ENCODE measurements around the gene C14orf132. TPM values are rescaled to one million over a fixed set of nuclear protein-coding genes. Genes with fewer than 3 reads are reported as not detected.

The C14orf132 gene
- total and polyA plus RNA-seq, 9 of the 15 experiments (the other 6 are each of a cell fraction or from before 2014, with no cell fraction given): not detected

- TF ChIP-seq ZBTB33 (CRISPR knock-in tag; IDR thresholded peaks at IDR 0.05) (no peak), STAT5B (CRISPR knock-in tag; IDR thresholded peaks at IDR 0.05) (no peak), SNAPC5 (CRISPR knock-in tag; IDR thresholded peaks at IDR 0.05) (no peak), ZNF184 (CRISPR knock-in tag; IDR thresholded peaks at IDR 0.05) (no peak), U2AF2 (optimal IDR thresholded peaks at IDR 0.05; ENCODE audit: low read depth, low read length) (no peak), MLX (CRISPR knock-in tag; conservative IDR thresholded peaks at IDR 0.05) (no peak), ZNF707 (CRISPR knock-in tag; conservative IDR thresholded peaks at IDR 0.05) (no peak), BCLAF1 (IDR thresholded peaks at IDR 0.05; ENCODE audit: borderline replicate concordance in 1 of 2, control insufficient read depth in 1 of 2, low read depth in 2 of 2, low read length in 1 of 2) (no peak), PRDM10 (IDR thresholded peaks at IDR 0.05; ENCODE audit: partially characterized antibody) (no peak), JUNB (CRISPR knock-in tag; conservative IDR thresholded peaks at IDR 0.05) (no peak), MAFK (IDR thresholded peaks at IDR 0.05; ENCODE audit: low read length) (no peak)
- no peaks in the 10 kb centered on the region for H3K36me3 ChIP-seq (ENCODE audit: control insufficient read depth, insufficient read depth, low read length)
- no TSS peak for BruUV-seq (replicated peaks)
- H3K27me3 ChIP-seq (ENCODE audit: control insufficient read depth in 2 of 2, insufficient read depth in 2 of 2, low read length in 2 of 2): peaks cover 0 to 4% of the 10 kb centered on the region in 2 experiments; a peak in 1 of 5 replicates
- no peak overlapping the region for H3K4me2 ChIP-seq (ENCODE audit: insufficient read depth, low read length)
- ATAC-seq: no peak
- CTCF ChIA-PET (ENCODE audit: low intra/inter-chr PET ratio): no interaction called here
- DNase-seq (ENCODE audit: extremely low read depth in 1 of 4, low spot score in 3 of 4): no peak
- POLR2A ChIA-PET: no interaction called here
- H2AFZ ChIP-seq (ENCODE audit: low read depth, low read length): no peak overlapping the region
- intact Hi-C loops (cut with micrococcal nuclease) (no loop called here), in situ Hi-C loops (cut with MboI) (loop anchor here (10.0 kb wide), 1 partner anchor 151 kb away; no protein-coding TSS in a partner anchor)
- H3K9ac ChIP-seq (ENCODE audit: insufficient read depth in 1 of 2, low read depth in 2 of 2, low read length in 2 of 2): no peak overlapping the region
- H3K9me3 ChIP-seq (replicated peaks; ENCODE audit: control insufficient read depth, insufficient read depth, low read depth, low read length): no peaks in the 10 kb centered on the region
- H3K9me1 ChIP-seq (ENCODE audit: control insufficient read depth, insufficient read depth, low read length): no peaks in the 10 kb centered on the region
- H4K20me1 ChIP-seq (replicated peaks; ENCODE audit: control insufficient read depth, insufficient read depth, low read length): no peaks in the 10 kb centered on the region
- no peak overlapping the region for H3K4me3 ChIP-seq
- H3K27ac ChIP-seq (ENCODE audit: extremely low read depth, low read depth, low read length): no peak overlapping the region
- H3K4me1 ChIP-seq (replicated peaks in 1 of 2; ENCODE audit: control insufficient read depth in 2 of 2, insufficient read depth in 2 of 2, low read length in 2 of 2): no peaks in the 10 kb centered on the region
- no peak for FAIRE-seq
- H3K79me2 ChIP-seq (ENCODE audit: control insufficient read depth, insufficient read depth, low read length): no peaks in the 10 kb centered on the region
Measured at GRCh38 chr14:96114002-96114401, 74.8 kb downstream of the C14orf132 start.
